GM21367 (cell line): ENCODE results near the gene AHSP.
"Not testable (repeated sequence)": the region's sequence is repeated elsewhere in the genome, so short reads cannot be mapped to it uniquely, and the experiment has no call there.

Source experiments
- ATAC-seq: cut with Tn5 transposase; IDR thresholded peaks from one replicate; pipeline ENCODE4 v1.9.1; 2021; ENCODE audit not compliant: unreplicated experiment

AHSP gene

DNA sequence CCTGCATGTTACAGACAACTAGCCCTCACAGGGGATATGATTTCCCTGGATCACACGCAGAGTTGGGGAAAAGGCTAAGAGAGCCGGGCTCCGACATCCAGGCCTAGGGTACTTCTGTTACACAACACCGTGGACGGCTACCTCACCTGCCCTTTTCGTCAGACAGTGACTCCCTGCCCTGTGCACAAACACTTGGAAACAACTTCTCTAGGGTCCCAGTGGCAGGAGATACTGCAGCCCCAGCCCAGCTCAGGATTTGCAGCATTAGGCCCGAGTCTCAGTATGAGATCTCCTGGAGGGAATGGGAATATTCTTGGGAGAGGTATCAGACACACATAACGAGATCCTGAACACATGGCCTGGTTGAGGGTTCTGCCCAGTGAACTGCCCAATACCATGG lies 27.8 kb upstream of the AHSP start:
- no peak for ATAC-seq

DNA sequence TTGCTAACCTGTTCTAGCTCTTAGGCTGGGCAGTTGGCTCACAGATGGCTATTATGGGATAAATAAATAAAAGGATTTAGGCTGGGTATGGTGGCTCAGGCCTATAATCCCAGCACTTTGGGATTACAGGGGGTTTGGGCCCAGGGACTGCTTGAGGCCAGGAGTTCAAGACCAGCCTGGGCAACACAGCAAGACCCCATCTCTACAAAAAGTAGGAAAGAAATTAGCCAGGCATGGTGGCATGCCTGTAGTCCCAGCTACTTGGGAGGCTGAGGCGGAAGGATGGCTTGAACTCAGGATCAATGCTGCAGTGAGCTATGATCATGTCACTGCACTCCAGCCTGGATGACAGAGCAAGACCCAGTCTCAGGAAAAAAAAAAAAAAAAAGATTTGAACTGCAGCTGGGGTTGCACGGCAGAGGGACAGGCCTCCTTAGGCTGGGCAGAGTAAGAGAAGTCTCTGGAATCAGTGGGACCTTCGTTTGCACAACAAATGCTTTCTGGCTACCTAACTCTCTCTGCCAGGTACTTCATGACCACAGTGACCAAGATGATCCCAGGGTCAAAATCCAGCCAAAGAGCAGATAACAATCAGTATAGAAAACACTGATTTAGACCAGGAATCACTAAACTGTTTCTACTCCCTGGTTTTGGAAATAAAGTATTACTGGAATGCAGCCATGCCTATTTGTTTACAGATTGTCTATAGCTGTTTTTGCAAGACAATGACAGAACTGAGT lies 26.3 kb upstream of the AHSP start:
- no peak for ATAC-seq

DNA sequence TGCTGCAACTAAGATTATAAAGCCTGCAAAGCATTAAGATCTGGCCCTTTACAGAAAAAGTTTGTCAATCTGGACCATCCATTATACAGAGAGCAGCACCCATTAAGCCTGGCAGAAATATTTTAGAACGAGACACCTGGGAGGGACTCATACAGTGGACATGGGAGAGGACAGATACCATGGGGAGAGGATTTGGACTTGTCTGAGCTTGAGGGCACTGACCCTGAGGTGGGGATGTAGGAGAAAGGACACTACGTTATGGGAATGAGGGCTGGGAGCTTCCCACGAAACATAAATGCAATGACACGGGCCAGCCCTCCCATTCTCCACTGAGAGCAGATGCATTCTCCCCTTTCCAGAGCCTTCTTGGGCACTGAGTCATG lies 25.7 kb upstream of the AHSP start:
- no peak for ATAC-seq

DNA sequence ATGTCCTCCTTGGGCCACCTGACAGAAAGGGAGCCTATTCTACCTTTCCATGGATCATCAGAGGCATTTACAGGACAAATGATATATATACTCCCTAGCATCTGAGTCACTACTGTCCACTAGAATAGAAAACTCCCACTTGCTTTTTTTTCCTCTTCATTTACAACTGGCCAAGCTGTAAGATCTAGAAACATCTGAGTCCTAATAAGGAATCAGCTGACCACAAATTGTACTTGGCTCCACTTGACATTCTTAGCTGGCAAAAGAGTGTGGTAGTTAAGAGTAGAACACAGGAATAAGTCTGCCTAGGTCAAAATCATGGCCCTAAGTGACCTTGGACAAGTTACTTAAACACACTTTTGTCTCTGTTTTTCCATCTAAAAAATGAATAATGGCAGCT lies 24.7 kb upstream of the AHSP start:
- ATAC-seq = no peak

DNA sequence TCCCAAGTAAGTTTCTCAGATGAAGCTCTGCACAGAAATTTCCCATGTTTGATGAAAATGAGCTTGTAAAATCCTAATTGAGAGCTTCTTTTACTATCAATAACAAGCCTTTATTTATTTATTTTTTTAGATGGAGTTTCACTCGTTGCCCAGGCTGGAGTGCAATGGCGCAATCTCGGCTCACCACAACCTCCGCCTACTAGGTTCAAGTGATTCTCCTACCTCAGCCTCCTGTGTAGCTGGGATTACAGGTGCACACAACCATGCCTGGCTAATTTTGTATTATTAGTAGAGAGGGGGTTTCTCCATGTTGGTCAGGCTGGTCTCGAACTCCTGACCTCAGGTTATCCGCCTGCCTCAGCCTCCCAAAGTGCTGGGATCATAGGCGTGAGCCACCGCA lies 24.1 kb upstream of the AHSP start:
- not testable (repeated sequence) for ATAC-seq

DNA sequence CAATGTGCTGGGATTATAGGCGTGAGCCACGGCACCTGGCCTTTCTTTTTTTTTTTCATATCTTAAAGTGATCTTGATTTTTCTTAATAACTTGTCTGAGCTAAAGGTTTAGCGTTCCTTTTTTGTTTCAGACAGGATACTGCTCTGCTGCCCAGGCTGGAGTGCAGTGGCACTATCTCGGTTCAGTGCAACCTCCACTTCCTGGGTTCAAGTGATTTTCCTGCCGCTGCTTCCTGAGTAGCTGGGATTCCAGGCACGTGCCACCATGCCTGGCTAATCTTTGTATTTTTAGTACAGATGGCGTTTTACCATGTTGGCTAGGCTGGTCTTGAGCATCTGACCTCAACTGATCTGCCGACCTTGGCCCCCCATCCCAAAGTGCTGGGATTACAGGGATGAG lies 23.5 kb upstream of the AHSP start:
- ATAC-seq = no peak

DNA sequence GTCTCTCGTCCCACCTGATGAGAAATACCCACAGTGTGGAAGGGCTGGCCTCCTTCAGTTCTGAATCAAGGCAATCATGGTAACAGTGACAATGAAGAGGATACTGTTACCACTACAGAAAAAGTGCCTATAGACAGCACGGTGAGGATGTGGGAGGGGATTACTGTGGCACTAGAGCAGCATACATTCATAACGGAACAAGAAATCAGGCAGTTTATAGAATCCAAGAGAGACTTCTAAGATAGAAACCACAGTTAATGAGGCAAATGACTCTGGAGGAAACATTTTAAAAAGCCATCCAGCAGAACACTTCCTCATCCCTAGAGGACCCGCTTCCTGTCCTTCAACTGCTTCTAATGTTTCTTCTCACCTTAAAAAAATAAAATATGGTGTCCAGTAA lies 22.2 kb upstream of the AHSP start:
- ATAC-seq = no peak

DNA sequence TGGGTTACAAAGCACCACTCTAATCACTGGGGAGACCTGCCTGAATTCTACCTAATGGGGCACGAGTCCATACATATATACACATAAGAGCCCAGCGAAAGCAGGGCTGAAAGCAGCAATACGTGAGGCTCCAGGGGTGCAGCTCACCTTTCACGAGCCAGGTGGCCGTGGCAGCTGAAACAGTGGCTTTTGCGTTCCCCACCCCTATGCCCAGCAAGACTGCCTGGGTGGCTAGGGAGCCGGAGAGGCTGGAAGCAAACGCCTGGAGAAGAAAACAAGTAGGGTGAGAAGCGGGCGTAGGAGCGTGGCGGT lies 20.1 kb upstream of the AHSP start:
- no peak for ATAC-seq

DNA sequence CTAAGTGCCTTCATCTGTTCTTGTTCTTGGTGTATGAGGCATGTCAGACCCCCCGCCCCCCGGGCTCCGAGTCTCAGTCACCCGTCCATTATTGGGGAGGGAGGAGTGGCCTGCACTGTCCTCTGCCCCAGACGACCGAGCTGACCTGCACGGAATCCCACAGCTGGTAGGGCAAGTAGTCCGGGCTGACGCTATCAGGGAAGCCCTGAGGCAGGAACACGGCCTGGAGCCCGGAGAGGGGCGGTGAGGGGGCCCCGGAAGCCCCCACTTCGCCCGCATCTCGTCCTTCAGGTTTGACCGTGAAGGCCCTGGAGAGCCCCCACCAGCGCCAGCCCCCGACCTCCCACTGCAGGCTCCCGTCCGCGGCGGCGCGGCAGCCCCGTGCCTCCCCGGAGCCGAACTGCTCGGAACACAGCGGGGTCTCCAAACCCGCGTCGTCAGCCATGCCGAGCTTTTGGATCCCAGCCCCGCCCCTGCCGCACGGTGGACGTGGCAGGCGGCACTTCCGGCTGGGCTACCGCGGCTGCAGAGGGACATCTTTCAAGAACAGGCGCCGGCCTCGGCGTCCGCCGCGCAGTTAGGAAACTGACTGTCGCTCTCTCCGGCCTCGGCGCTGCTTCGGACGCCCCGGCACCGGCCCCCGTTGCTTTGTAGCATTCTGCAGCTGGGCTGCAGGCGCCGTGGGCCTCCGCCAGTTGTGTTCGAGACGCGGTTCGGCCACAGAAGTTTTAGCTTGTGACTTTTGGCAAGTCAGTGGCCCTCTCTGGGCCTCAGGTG lies 19.6 kb upstream of the AHSP start, which contains the start of gene RUSF1:
Gene RUSF1, minus strand, starts transcription at position 463 of the 777 bp plus-strand sequence. Its CDS starts 18 bp downstream, at position 445.
- ATAC-seq = peak; percentile 84

DNA sequence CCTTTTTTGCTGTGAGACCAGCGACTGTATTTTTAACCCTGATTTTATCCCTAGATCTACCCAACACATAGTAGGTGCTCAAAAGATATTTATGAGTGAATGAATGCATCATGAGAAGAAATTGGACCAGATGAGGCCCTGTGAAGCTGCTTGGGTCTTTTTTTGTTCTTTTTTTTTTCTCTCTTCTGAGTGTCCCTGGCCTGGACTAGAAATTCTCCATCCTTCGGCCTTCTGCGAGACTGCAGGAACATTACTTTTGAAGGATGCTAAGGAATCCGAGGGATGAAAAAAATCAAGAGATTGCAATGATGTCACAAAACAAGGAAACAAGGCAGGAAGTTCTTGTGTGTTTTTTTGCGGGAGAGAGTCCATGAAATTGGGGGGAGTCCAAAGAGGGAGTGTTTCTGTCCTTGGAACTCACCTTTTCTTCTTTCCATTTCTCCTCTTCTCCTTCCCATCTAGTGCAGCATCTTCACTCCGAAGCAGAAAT lies 18.9 kb upstream of the AHSP start:
- no peak for ATAC-seq

DNA sequence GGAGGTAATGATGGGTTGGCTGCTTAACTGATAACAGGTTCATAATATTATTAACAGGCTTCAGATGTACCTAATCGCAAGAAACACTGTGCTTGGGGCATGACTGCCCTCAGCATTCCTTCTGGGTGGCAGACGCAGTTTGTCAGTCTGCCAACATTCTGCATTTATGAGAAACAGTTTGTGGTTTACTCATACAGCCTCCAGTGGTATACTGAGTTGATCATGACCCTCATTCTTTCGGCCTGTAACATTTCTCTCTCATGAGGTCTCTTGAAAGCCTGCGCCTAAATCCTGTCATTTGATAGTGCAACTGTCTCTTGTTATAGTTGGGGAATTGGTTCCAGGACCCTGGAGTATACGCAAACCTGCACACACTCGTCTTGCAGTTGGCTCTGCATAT lies 14.6 kb upstream of the AHSP start:
- no peak for ATAC-seq

DNA sequence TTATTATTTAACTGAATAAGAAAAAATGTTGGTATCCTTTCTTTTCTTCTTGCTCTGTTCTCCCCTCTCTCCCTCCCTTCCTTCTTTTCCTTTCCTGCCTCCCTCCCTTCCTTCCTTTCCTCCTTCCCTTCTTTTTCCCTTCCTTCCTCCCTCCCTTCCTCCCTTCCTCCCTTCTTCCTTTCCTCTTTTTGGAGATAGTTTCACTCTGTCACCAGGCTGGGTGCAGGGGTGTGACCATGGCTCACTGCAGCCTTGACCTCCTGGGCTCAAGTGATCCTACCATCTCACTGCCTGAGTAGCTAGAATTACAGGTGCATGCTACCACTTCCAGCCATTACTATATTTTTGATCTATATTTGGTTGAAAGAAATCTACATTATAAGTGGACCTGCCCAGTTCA lies 13.8 kb upstream of the AHSP start:
- no peak for ATAC-seq

DNA sequence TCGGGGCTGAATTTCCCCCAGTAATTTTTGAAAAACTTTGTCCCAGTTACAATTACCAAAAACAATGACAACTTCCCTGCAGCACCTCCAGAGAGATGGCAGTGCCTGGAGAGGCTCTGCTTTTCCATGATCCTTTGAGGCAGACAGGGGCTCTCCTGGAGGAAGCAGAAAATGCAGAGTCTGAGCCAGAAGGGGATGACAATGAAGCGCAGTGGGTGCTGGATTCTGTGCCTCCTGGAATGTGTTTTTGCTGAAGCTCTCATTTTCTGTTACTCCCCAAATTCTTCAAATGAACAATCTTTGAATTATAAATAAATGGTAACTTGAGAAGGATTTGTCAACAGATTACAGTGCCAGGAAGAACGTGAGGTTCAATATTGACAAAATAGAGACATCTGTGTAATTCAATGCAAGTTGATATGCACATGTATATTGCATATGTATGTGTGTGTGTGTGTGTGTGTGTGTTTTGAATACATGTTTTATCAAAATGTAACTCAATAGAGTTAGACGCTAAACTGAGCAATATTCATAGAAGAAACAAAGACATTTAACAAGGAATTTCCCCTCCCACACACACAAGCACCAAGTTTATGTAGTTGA lies 9.8 kb upstream of the AHSP start:
- ATAC-seq = no peak

DNA sequence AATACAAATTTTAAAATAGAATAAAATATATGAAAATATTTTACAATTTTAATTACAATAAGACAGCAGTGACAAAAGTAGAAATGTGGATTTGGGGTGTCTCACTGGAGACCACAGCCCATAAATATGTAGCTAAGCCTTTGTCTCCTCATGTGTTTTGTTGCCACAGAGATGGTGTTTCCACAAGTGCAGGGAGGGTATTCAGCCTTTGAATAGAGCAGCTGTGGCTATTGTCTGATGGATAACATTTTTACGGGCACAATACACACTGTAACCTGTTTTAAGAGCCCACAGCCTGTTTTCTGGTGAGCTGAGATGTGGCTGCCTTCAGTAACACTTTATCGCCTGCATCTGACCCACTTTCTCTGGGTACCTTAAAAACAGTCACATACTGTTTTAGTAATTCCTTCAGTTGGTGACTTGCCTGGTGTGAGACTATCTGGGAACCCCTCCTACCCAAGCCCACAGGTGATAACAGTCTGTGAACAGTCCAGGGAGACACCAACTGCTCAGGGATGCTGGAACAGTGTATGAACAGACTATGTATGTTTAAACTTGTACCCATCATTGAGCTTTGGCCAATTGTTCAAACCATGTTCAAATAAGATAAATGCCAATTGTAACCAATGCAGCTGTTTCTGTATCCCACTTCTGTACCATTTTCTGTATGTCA lies 7.8 kb upstream of the AHSP start:
- ATAC-seq = no peak

DNA sequence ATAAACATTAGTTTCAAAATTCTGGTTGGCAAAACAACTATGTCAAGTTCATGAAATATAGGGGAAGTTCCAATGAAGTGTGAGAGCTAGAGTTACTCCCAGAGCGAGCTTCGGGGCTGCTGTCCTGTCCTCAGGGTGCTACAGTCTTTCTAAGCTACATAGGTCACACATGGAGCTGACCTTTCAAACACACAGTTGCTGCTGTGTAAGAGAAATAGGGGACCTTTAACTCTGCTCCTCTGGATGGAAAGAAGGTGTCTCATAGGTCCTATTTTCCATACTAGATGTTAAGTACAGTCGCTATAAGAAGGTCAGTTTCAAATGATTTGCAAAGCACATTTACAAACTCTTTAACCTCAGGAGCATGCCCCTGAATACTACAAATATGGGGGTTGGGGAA lies 6.3 kb upstream of the AHSP start:
- ATAC-seq = no peak

DNA sequence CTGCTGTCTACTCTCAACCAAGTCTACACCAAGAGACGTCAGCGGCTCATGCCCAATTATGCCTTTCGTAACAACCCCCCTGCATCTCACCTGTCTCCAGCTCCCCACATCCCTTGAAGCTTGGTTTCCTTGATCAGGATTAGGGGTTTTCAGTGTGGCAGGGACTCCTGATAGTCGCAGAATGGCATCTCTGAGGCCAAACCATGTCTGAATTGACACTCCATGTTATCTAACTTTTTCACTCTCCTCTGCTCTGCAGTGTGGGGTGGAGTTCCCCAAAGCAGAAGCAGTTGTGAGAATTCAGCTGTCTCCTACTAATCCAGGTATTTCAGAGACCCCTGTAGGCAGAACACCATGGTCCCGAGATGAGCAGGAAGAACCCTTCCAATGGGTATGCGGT lies 5.6 kb upstream of the AHSP start:
- ATAC-seq = no peak

DNA sequence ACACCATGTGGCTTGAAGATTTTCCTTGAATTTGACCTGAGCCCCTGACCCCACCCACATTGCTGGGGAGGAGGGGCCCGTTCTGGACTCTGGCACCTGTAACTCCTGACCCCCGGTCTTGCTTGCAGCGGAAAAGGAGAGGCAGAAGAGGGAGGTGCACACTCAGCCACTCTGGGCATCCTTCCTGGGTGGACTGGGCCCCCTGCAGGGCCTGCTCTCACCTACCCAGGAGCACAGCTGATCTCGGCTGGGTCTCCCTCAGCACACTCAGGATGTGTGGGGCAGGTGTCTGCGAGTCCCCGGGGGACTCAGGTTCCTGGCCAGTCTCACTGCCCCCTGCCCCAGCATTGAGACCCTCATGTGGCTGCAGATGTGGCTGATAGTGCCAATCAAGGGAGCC lies 3.9 kb upstream of the AHSP start:
- not testable (repeated sequence) for ATAC-seq

DNA sequence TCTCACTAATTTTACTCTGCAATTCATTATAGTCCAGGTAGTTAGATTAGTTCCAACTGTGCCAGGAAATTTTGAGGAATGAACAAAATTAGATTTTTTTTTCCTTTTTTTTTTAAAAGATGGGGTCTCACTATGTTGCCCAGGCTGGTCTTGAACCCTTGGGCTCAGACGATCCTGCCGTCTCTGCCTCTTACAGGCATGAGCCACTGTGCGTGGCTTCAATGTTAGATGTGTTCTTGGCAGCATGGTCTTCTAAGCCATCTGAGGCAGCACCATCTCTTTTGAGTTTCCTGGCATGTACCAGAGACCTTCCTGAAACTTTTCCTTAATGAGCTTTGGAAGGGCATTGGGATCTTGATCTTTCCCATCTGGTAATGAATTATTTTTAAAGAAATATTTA lies 2.6 kb upstream of the AHSP start:
- ATAC-seq = no peak

DNA sequence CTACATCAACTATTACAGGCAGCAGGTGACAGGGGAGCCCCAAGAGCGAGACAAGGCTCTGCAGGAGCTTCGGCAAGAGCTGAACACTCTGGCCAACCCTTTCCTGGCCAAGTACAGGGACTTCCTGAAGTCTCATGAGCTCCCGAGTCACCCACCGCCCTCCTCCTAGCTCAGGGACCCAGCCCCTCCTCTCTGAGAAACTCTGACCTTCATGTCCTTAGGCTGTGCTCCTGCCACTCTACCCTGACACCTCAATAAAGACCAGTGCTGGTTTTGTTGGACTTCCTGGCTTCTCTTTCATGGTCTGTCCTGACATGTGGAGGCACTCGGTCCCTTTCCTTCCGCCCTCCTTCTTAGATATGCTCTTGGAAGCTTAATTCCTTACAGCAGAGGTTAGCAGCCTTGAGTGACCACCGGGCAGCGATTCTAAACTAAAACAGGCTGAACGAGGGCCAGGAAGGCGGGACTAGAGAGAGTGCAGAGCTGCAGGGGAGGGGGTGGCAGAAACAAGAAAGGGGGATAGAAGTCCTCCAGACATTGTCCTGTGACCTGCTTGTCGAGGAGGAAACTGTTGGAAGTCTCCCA lies 915 bp downstream of the AHSP start:
- no peak for ATAC-seq

DNA sequence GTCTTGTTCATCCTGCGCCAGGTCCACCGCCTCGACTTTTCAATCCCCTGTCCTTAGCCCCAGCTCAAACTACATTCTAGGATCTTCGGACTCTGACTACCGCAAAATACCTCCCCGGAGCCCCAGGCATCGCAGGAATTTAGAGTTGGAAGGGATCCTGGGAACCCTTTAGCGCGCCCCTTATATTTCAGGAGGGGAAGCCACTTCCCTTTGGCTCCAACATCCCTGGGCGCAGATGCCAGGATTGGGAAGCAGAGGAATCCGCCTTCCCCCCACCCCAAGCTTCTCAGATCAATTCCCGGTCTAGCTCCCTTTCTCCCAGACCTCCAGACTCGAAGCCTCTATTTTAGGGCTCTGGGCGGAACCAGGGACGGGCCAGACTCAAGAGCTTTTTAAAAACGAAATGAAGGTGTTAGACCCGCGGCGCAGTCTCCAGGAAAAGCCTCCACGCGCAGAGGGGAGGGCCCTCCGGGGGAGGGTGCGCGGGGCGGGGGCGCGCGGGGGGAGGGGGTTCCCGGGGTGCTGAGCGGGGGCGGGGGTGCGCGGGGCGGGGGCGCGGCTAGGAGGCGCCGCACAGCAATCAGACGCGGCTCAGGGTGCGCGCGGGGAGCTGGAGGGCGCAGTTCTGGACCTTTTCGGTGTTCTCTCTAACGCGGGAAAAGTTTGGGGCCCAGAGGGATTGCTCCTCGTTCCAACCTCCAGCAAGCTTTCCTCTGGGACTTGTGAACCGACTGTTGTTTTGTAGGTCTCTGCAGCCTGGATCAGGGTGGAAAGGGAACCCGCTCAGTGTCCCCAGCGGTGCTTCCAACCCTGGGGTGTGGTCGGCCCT lies 1.6 kb downstream of the AHSP start:
- ATAC-seq = no peak
